ENCODE data around the gene SLC5A4.

Gene SLC5A4

GRCh38 chr22:32248276-32248675 is 6.9 kb downstream of the SLC5A4 start:
- TF ChIP-seq, protein P1, sequence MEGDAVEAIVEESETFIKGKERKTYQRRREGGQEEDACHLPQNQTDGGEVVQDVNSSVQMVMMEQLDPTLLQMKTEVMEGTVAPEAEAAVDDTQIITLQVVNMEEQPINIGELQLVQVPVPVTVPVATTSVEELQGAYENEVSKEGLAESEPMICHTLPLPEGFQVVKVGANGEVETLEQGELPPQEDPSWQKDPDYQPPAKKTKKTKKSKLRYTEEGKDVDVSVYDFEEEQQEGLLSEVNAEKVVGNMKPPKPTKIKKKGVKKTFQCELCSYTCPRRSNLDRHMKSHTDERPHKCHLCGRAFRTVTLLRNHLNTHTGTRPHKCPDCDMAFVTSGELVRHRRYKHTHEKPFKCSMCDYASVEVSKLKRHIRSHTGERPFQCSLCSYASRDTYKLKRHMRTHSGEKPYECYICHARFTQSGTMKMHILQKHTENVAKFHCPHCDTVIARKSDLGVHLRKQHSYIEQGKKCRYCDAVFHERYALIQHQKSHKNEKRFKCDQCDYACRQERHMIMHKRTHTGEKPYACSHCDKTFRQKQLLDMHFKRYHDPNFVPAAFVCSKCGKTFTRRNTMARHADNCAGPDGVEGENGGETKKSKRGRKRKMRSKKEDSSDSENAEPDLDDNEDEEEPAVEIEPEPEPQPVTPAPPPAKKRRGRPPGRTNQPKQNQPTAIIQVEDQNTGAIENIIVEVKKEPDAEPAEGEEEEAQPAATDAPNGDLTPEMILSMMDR (IDR thresholded peaks at IDR 0.05; ENCODE audit: low read depth, low read length): no peak
- H3K4me3 ChIP-seq (replicated peaks in 1 of 2; ENCODE audit: low read depth in 2 of 2, low read length in 2 of 2): no peak overlapping the region
- DNase-seq (ENCODE audit: low read depth in 2 of 2): no peak

GRCh38 chr22:32246166-32246565 is 9.0 kb downstream of the SLC5A4 start:
- DNase-seq (ENCODE audit: low read depth in 2 of 2): no peak
- TF ChIP-seq, protein P1 (IDR thresholded peaks at IDR 0.05; ENCODE audit: low read depth, low read length): no peak
- H3K4me3 ChIP-seq (replicated peaks in 1 of 2; ENCODE audit: low read depth in 2 of 2, low read length in 2 of 2): no peak overlapping the region

- H3K4me3 ChIP-seq (replicated peaks in 1 of 2; ENCODE audit: low read depth in 2 of 2, low read length in 2 of 2): no peak overlapping the region
- TF ChIP-seq, protein P1 (IDR thresholded peaks at IDR 0.05; ENCODE audit: low read depth, low read length): no peak
- no peak for DNase-seq (ENCODE audit: low read depth in 2 of 2)
These were observed 10.1 kb downstream of the SLC5A4 start for GRCh38 chr22:32245042-32245441.

DNA sequence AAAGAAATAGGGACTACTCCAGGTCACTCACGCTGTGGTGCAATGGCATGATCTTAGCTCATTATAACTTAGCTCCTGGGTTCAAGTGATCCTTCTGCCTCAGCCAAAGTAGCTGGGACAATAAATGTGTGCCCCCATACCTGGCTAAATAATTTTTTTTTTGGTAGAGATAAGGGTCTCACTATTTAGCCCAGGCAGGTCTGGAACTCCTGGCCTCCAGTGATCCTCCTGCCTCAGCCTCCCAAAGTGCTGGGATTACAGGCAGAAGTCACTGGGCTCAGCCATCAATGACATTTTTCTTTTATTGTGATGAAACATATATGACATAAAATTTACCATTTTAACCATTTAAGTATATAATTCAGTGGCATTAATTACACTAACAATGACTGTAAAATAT is 10.6 kb downstream of the SLC5A4 start:
- DNase-seq (ENCODE audit: low read depth in 2 of 2): no peak
- H3K4me3 ChIP-seq (replicated peaks in 1 of 2; ENCODE audit: low read depth in 2 of 2, low read length in 2 of 2): no peak overlapping the region
- TF ChIP-seq, protein P1 (IDR thresholded peaks at IDR 0.05; ENCODE audit: low read depth, low read length): no peak

DNA sequence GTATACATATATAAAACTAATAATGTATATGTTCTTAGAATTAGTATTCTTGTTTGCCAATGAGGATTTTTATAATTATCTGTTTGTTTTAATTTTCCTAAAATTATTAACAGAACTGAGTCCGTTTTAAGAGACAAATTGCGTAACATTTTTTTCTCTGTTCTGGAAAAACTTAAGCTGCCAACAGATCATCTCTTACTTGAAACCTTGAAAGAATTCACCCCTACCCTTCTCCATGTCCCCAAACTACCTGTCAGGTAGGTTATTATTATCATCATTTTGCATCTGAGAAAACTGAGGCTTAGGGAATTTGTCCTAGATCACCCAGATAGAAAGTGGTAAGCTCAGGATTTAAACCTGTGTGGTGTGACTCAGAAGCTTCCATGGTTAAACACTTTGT is 14.7 kb downstream of the SLC5A4 start:
- TF ChIP-seq, protein P1 (IDR thresholded peaks at IDR 0.05; ENCODE audit: low read depth, low read length): no peak
- no peak overlapping the region for H3K4me3 ChIP-seq (replicated peaks in 1 of 2; ENCODE audit: low read depth in 2 of 2, low read length in 2 of 2)
- DNase-seq (ENCODE audit: low read depth in 2 of 2): no peak

DNA sequence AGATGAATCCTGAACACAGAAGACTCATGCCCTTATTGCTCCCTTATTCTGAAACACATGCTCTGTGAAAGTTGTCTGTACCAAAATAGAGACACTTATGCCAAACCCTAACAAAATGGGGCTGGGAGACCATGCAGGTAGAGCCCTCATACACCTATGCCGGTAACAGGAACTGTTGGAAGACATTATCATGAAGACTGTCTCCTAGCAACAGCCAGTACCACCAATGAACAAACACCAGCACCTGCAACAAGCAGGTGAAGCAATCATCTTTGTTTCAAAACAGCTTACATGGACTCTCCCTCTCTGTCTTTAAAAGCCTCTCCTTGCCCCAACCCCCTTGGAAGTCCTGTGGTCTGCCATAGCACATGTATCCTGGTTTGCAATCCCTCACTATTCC is 17.2 kb downstream of the SLC5A4 start:
- no peak for DNase-seq (ENCODE audit: low read depth in 2 of 2)
- TF ChIP-seq, protein P1 (IDR thresholded peaks at IDR 0.05; ENCODE audit: low read depth, low read length): no peak
- no peak overlapping the region for H3K4me3 ChIP-seq (replicated peaks in 1 of 2; ENCODE audit: low read depth in 2 of 2, low read length in 2 of 2)

DNA sequence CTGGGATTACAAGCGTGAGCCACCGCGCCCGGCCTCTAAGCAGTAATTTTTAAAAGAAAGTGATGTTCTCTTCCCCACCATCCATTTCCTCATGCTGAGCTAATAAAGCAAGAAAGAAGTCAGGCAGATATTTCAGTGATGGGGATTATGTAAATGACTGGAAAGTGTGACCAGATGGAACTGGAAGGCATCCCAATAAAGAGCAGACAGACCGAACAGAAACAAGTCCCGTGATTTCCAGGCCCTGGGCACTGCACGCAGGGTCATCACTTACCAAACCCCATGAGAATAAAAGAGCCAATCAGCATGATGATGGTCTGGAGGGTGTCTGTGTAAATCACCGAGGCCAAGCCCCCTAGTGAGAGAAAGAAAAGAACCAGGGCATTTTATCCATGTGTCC is 18.2 kb downstream of the SLC5A4 start:
- TF ChIP-seq, protein P1 (IDR thresholded peaks at IDR 0.05; ENCODE audit: low read depth, low read length): no peak
- no peak overlapping the region for H3K4me3 ChIP-seq (replicated peaks in 1 of 2; ENCODE audit: low read depth in 2 of 2, low read length in 2 of 2)
- DNase-seq (ENCODE audit: low read depth in 2 of 2): no peak

Measured in cardiac fibroblast (primary cell).